NCI-H510A (cell line): Measurements from ENCODE around the gene DDT.
"Not testable (repeated sequence)": the region's sequence is repeated elsewhere in the genome, so short reads cannot be mapped to it uniquely, and the experiment has no call there.

ENCODE experiments used
- DNase-seq: peaks from one replicate; lab custom pipeline; 2025; lab: John Stamatoyannopoulos, UW

Gene DDT

DNA sequence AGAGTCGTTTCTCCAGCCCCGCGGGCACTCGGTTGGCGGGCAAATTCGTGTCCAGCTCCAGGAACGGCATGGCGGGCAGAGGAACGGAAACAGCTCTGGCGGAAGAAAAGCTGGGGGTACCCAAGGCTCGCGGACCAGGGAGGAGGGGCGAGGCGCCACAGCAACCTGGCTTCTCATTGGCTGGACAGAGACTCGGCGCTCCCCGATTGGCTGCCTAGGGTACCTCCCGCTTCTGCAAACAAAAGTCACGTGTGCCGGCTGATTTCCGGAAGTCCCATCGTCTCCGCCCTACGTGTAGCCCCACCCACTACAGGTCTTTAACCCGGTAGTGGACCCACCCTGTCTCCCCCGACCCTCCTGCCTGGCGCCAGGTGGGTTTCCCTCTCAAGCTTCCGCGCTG lies at the start of gene DDT:
Gene DDT, minus strand, starts transcription at position 97 of the 400 bp plus-strand sequence. Its CDS starts 27 bp downstream, at position 70.
- DNase-seq: not testable (repeated sequence)

GRCh38 chr22:24023204-24023789 lies 49.1 kb upstream of the DDT start:
- DNase-seq: no peak

GRCh38 chr22:24021304-24021703 lies 47.1 kb upstream of the DDT start:
- no peak for DNase-seq

GRCh38 chr22:24016156-24016555 lies 41.9 kb upstream of the DDT start:
- DNase-seq: no peak

DNA sequence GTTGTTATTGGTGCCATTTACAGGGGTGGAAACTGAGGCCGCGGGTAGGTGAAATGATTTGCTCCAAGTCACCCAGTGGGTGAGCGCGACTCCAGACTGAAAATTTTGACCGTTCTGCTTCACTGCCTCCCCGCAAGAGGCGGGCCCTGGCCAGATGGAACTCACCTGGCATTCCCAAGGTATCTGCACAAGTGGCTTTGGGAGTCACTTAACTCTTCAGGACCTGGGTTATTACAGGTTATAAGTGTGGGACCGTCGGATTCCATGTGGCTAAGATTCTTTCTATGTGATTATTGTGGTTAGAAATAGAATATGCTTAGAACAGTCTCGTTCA lies 37.5 kb upstream of the DDT start:
- DNase-seq: no peak

DNA sequence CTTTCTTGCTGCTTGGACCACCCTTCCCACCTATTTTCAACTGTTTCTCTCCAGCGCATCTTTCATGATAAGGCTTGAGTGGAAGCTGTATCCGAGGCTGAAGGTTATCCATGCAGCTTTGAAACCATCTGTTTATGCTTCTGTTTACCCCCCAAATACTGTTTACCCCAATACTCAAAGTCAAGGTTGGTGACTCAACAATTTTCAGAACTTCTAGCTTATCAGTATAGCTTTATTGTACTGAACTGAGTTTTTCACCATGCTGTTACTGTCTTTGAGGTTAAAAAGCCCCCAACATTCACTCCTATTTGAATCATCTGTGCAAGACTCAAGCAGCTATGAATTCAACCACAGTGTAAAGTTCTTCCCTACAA lies 35.8 kb upstream of the DDT start:
- no peak for DNase-seq

DNA sequence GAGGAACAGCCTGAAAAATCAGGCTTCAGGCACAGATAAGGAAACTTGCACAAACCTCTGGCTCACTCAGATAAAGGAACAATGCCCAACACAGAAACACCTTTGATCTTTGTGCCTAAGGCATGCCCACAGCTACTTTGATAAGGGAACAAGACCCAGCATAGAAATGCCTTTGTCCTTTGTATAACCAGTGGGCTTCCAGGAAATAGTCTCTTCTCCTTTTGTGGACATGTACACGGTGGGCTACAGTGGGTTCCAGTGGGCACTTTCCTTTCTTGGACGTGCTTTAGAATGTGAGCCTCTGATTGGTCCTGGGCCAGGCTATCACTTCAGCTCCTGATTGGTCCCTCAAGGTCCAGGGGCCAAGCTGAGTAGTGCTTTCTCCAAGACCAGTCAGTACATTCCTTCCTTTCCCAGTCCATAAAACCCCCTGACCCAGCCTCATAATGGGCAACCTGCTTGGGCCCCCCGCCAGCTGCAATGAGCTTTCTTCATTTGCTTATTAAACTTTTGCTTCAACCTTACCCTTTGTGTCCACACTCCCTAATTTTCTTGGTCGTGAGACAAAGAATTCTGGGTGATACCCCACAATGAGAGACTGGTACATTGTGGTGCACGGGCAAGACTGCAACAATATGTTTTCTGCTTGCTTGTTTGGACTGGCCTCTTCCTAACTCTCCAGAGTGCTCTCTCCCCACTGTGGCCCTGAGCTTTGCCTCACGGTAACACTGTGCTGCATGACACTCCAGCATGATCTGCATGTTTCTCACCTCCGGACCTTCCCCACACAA lies 35.2 kb upstream of the DDT start:
- DNase-seq: no peak

- no peak for DNase-seq
Observed at GRCh38 chr22:24008381-24009226, 34.4 kb upstream of the DDT start.

DNA sequence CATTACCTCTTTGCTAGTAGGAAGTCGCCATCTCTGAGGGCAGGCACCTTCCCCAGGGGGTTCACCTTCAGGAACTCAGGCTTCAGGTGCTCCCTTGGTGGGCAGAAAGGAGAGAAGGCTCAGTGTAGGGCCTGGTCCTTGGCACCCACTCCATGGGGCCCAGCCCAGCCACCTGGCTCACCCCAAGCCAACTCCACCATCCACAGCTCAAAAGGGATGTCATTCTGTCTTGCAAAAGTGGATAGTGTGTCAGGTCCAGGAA lies 33.7 kb upstream of the DDT start:
- no peak for DNase-seq

DNA sequence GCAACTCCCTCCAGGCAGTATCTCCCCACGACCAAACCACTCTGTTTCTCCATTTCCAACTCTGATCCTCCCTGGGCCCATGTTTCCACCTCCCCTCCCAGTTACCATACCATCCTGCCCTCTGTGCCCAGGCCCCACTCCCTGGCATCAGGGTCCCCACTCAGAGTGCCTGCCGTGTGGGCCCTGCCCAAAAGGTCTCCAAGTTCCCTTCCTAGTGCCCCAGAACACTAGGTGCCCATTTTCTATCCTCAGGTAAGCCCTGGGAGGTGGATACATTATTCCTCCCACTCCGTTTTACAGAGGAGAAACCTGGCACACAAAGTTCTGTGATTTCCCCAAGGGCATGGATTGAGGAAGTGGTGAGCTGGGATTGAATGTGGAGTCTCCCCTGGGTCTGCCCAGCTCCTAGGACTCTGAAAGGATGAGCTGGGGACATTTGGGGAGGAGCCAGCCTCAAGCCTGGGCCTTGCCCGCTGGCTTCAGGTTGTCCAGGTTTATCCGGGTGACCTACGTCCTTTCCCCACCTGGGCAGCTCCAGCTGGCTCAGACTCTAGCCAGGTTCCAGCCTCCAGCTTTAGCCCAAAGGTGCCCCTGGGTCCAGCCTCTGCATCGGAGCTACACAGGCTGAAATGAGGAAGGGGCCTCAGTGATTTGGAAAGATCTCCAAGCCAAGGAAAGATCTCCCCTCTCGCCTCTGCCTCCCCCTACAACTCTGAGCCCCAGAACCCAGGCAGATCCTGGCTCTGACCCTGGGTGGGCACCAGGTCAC lies 33.2 kb upstream of the DDT start:
- no peak for DNase-seq

- DNase-seq: no peak
Observed at GRCh38 chr22:24006914-24007214, 32.6 kb upstream of the DDT start.

DNA sequence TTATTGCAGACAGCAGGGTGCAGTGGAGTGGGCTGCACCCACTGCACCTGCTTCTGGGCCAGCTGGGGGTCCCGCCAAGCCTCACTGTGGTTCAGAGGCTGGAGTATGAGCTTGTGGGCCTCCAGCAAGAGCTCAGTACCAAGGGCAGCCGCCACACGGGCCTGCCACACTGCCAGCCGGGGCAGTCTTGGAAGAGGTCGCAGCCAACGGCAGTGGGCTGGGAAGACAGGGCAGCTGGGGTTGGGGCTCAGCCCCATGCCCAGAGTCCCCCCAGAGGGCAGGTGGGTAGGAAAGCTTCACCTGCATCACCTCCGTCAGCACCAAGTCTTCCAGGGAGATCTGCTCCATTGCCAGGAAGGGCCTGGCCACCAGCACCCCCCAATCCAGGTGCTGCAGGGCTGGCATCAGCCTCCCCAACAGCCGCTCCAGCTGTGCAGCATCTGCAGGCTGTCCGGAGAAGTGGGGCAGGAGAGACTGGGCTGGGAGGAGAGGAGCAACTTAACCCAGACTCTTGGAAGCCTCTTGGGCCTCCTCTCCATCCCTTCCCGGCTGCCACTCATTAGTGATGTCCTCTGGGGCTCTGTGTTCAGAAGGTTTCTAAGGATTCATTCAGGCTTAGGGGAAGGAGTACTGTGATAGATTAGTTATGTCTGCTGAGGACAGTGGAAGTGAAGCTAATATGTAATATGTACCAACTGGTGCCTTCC lies 32.1 kb upstream of the DDT start:
- DNase-seq: no peak

DNA sequence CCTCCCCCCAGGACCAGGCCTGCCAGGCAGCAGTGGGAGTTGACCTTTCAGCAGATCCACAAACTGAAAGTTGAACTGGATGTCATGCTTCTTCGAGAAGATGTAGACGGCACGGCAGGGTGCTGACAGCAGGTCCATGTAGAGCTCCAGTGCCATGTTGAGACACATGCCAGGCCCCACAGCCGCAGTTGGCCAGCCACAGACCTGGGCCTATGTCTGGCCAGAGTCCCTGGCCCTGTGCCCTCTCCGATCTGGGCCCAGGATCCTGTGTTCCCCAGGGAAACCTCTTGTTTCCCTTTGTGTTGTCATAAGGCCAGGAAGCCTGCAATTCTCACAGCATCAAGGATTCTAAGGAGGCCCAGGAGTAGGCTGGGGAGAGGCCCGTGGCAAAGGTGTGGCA lies 31.0 kb upstream of the DDT start, which contains the start of gene GSTT4:
Gene GSTT4, minus strand, starts transcription at position 253 of the 400 bp plus-strand sequence. Its CDS starts 97 bp downstream, at position 156.
- DNase-seq: no peak

DNA sequence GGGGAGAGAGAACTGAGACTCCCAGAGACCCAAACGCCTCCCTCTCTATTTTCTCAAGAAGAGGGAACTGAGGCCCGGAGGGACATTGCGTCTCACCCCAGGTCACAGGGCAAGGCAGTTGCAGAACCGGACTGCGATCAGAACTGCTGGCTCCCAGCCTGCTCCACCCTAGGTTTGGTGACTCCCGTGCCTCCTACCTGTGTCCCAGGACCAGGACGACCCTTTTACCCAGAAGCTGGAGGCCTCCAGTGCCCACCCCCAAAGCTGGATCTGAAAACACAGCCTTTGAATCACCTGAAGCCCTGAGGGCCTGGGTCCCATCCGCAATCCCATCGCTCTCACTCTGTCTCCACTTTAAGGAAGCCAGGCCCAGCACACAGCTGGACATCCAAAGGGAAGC lies 29.6 kb upstream of the DDT start:
- no peak for DNase-seq

GRCh38 chr22:24002851-24003250 lies 28.6 kb upstream of the DDT start:
- DNase-seq: no peak

GRCh38 chr22:24002272-24002671 lies 28.0 kb upstream of the DDT start:
- DNase-seq: no peak

DNA sequence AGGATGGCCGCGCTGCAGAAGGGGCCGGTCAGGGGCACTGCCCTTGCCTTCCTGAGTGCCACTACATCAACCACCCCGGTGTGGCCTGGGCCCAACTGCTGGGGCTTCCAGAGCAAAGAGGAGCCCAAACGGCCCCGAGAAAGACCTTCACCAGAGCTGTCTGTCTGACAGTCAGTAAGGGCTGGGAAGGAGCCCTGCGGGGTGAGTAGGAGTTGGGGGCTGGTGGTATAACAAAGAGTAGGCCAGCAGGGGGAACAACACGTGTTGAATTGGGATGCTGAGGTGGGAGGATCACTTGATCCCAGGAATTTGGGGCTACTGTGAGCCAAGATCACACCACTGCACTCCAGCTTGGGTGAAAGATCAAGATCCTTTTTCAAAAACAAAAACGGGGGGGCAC lies 27.1 kb upstream of the DDT start:
- DNase-seq: no peak

DNA sequence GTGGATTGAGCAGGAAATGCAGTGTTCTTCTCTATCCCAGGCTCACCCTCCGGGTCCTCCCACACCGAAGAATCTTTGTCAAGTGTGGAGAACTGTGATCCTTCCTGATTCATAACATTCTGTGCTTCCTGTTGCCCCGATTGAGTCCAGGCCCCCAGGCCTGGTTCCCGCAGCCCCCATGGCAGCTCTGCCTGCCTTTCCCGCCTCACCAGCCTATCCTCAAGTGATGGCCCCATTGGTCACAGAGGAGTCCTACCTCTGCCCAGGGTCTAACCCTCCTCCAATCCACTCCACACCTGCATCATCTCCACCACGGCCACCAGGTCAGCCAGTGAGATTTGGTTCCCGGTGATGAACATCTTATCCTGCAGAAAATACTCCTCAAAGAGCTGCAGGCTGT lies 25.5 kb upstream of the DDT start:
- DNase-seq: not testable (repeated sequence)

DNA sequence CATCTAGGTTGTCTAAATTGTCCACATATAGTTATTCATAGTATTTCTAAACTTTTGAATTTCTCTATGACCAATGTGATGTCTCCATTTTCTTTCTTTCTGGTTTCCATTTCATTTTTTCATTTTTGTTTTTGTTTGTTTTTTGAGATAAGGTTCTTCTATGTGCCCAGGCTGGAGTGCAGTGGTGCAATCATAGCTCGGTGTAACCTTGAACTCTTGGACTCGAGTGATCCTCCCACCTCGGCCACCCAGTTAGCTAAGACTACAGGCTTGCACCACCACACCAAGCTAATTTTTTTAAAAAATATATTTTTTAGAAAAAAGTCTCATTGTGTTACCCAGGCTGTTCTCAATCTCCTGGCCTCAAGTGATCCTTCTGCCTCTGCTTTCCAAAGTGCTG lies 22.9 kb upstream of the DDT start:
- no peak for DNase-seq

- not testable (repeated sequence) for DNase-seq
Observed at GRCh38 chr22:23993581-23994177, 19.4 kb upstream of the DDT start.

- not testable (repeated sequence) for DNase-seq
Observed at GRCh38 chr22:23993080-23993479, 18.8 kb upstream of the DDT start.
